Neuronal stem cell (in vitro differentiated cells): Measurements from ENCODE around the gene MAPKAPK3.

Experiments
- DNase-seq: peaks from one replicate; pipeline ENCODE4 v3.0.0-alpha.2; 2013; ENCODE audit warnings: low spot score
- H2AFZ ChIP-seq: one replicate; pipeline ENCODE4 v1.6.1; 2013; ENCODE audit warnings: mild to moderate bottlenecking, low read length, inconsistent platforms
- H2AK5ac ChIP-seq: 2 replicates; pipeline ENCODE4 v1.6.1; 2013; ENCODE audit warnings: low read depth, mild to moderate bottlenecking, inconsistent platforms, low read length, moderate library complexity, mixed read lengths
- H2BK120ac ChIP-seq: 2 replicates; pipeline ENCODE4 v1.6.1; 2013; ENCODE audit warnings: low read depth, mild to moderate bottlenecking, inconsistent platforms, low read length, moderate library complexity, mixed read lengths
- H2BK12ac ChIP-seq: one replicate; pipeline ENCODE4 v1.6.1; 2013; ENCODE audit warnings: low read length, inconsistent platforms
- H2BK15ac ChIP-seq: 2 replicates; pipeline ENCODE4 v1.6.1; 2013; ENCODE audit warnings: mild to moderate bottlenecking, low read length, inconsistent platforms, mixed read lengths
- H2BK5ac ChIP-seq: one replicate; pipeline ENCODE4 v1.6.1; 2013; ENCODE audit warnings: inconsistent platforms, mild to moderate bottlenecking, low read length, moderate library complexity
- H3K14ac ChIP-seq: one replicate; pipeline ENCODE4 v1.6.1; 2013; ENCODE audit warnings: low read length, inconsistent platforms
- H3K18ac ChIP-seq: 2 replicates; pipeline ENCODE4 v1.6.1; 2013; ENCODE audit warnings: low read length, inconsistent platforms
- H3K23ac ChIP-seq: 2 replicates; pipeline ENCODE4 v1.6.1; 2013; ENCODE audit warnings: low read depth, mild to moderate bottlenecking, mixed read lengths, low read length, inconsistent platforms; ENCODE audit not compliant: poor library complexity
- H3K27ac ChIP-seq: replicated peaks from 3 replicates; pipeline ENCODE4 v1.5.1; 2013; ENCODE audit warnings: low read length, inconsistent platforms
- H3K27me3 ChIP-seq, 3 experiments: 2 replicates each; pipeline ENCODE4 v1.6.1; 2013; ENCODE audit warnings: low read length in 3 of 3, mild to moderate bottlenecking in 2 of 3, inconsistent platforms in 1 of 3, low read depth in 1 of 3, mixed read lengths in 1 of 3, moderate library complexity in 1 of 3; ENCODE audit not compliant: control insufficient read depth in 3 of 3, insufficient read depth in 3 of 3
- H3K36me3 ChIP-seq, 2 donors: replicated peaks in 1 of 2; 2 replicates each; pipeline ENCODE4 v1.6.1; 2013; ENCODE audit warnings: low read length in 2 of 2; ENCODE audit not compliant: control insufficient read depth in 2 of 2, insufficient read depth in 2 of 2
- H3K4ac ChIP-seq: 2 replicates; pipeline ENCODE4 v1.6.1; 2013; ENCODE audit warnings: inconsistent platforms, mild to moderate bottlenecking, low read length, moderate library complexity
- H3K4me1 ChIP-seq, 2 donors: 1 replicate in 1 of 2; 2 replicates in 1 of 2; pipeline ENCODE4 v1.6.1; 2013; ENCODE audit warnings: low read length in 2 of 2, low read depth in 1 of 2; ENCODE audit not compliant: control insufficient read depth in 2 of 2, insufficient read depth in 1 of 2
- H3K4me2 ChIP-seq: one replicate; pipeline ENCODE4 v1.6.1; 2013; ENCODE audit warnings: mild to moderate bottlenecking, low read length, inconsistent platforms; ENCODE audit not compliant: insufficient read depth, poor library complexity, severe bottlenecking
- H3K4me3 ChIP-seq, 2 donors: 2 replicates each; pipeline ENCODE4 v1.5.1; 2013; ENCODE audit warnings: low read length in 2 of 2, mild to moderate bottlenecking in 2 of 2, inconsistent platforms in 1 of 2, moderate library complexity in 1 of 2
- H3K79me1 ChIP-seq: one replicate; pipeline ENCODE4 v1.6.1; 2013; ENCODE audit warnings: low read depth, mild to moderate bottlenecking, inconsistent platforms, low read length, moderate library complexity
- H3K9ac ChIP-seq: one replicate; pipeline ENCODE4 v1.6.1; 2013; ENCODE audit warnings: mild to moderate bottlenecking, low read depth, low read length, inconsistent platforms; ENCODE audit not compliant: poor library complexity
- H3K9me3 ChIP-seq, 2 donors: replicated peaks in 1 of 2; 2 replicates each; pipeline versions ENCODE3 to v1.6.1; 2013; ENCODE audit warnings: low read length in 2 of 2, mild to moderate bottlenecking in 2 of 2, inconsistent platforms in 1 of 2, low read depth in 1 of 2, mixed read lengths in 1 of 2, moderate library complexity in 1 of 2; ENCODE audit not compliant: control insufficient read depth in 2 of 2, insufficient read depth in 1 of 2
- H4K8ac ChIP-seq: one replicate; pipeline ENCODE4 v1.6.1; 2013; ENCODE audit warnings: low read depth, mild to moderate bottlenecking, inconsistent platforms, low read length, moderate library complexity
- H4K91ac ChIP-seq: one replicate; pipeline ENCODE4 v1.6.1; 2013; ENCODE audit warnings: low read length, low read depth, mild to moderate bottlenecking, inconsistent platforms; ENCODE audit not compliant: poor library complexity
- WGBS, 2 donors: extraction: QIAGEN DNeasy Blood & Tissue Kit; methylation state at CpG; one replicate each; pipeline ENCODE4 v1.1.7; 2013; ENCODE audit warnings: missing lambda C conversion rate in 2 of 2, mixed read lengths in 1 of 2; ENCODE audit not compliant: insufficient read length in 2 of 2, insufficient replicate concordance in 1 of 2; ENCODE audit errors: extremely low coverage in 2 of 2; 5-methylcytosine and 5-hydroxymethylcytosine counted together

The MAPKAPK3 gene

DNA sequence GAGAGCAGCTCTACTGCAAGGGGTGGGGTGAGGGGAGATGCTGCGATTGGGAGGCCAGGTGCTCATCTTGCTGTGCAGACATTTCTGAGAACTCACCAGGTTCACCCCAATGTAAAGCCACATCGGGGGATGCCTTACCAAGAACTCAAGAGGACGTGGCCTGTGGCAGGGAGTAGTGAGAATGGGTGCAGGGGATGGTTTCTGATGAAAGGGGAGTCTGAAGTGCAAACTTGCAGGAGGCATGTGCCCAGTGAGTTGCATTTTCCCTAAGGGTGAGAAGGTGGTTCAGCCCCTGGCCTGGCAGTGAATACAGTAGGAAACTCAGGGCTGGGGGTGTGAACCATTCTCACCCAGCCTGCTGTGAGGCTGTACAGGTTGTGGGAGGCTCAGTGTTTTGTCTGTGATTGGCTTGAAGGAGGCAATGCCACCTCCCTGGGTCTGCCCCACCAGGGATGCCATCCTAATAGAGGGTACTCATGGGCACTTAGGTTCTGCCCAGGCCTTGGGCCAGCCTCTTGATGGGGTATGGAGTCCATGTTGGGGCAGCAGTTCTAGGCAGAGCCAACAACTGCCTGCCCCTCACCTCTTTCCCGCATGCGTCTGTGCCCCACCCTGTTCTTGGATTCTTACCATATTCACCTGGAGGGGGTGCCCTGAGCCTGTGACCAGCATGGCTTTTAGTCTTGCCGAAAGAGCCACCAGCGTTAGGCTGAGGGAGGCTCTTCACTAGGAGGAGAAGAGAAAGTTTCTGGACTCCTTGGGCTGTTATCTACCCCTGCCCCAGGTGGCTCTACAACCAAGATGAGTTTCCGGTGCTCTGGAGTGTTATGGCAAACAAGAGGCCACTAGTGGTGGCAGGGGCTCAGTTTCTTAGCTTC, 43.1 kb upstream of the MAPKAPK3 start:
- Histone ChIP-seq H4K91ac (no peak overlapping the region), H3K14ac (no peak overlapping the region), H4K8ac (no peak overlapping the region), H2AK5ac (no peak overlapping the region), H3K4ac (no peak overlapping the region), H2BK5ac (no peak overlapping the region), H3K36me3 (peaks cover 4 to 36% of the 10 kb centered on the region in 2 donors), H3K27me3 (no peaks in the 10 kb centered on the region), H3K9ac (peak overlapping the region; percentile 38), H3K4me1 (peaks cover 0 to 5% of the 10 kb centered on the region in 2 donors), H2AFZ (no peak overlapping the region), H3K9me3 (no peaks in the 10 kb centered on the region), H3K79me1 (no peaks in the 10 kb centered on the region), H3K4me2 (no peak overlapping the region), H3K18ac (no peak overlapping the region), H3K27ac (no peak overlapping the region), H2BK12ac (no peak overlapping the region), H2BK15ac (no peak overlapping the region), H2BK120ac (no peak overlapping the region), H3K4me3 (no peak overlapping the region), H3K23ac (no peak overlapping the region)
- no peak for DNase-seq
- WGBS, 2 donors = no CpG with 5 or more reads among the region's 8 CpGs

DNA sequence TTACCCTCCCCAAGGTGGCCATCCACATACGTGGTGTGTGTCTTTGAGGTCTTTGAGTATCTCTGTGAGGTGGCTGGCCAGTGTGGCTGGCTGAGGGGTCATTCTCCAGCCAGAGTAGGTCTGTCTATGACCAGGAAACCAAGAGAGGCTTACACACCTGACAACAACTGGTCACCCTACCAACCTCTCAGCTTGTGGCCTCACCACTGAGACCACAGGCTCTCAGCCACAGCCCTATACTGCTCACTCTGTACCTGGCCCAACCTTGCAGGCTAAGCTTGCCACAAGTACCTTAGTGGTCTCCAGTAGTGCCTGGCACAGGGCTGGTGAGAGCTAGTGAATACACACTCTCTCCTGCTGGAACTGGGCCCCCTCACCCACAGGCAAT, 42.5 kb upstream of the MAPKAPK3 start:
- no peak for DNase-seq
- peak overlapping the region; percentile 55 for H2BK5ac ChIP-seq
- WGBS, 2 donors = no CpG with 5 or more reads among the region's 1 CpG

DNA sequence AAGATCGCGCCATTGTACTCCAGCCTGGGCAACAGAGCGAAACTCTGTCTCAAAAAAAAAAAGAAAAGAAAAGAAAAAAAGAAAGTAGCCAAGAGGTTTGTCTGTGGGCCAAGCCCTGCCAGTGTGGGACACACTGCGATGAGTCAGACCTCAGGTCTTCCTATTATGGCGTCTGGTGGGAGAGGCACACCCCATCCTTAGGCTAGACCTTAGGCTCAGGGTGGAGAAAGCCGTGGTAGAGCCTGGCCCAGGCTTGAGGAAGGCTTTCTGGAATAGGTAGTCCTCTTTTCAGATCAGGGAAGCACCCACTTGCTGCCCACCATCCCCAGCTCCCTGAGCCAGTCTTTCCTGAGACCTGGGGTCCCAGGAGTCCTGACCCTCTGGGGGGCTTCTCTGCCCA, 41.6 kb upstream of the MAPKAPK3 start:
- no peak overlapping the region for H3K23ac ChIP-seq
- H3K79me1 ChIP-seq = no peaks in the 10 kb centered on the region
- H3K18ac ChIP-seq = no peak overlapping the region
- no CpG with 5 or more reads among the region's 6 CpGs for WGBS, 2 donors
- H3K36me3 ChIP-seq = peaks cover 4 to 44% of the 10 kb centered on the region in 2 donors
- H3K4me2 ChIP-seq = no peak overlapping the region
- no peak overlapping the region for H2BK15ac ChIP-seq
- no peak overlapping the region for H2AFZ ChIP-seq
- H4K8ac ChIP-seq = no peak overlapping the region
- H3K27me3 ChIP-seq = no peaks in the 10 kb centered on the region
- H2BK12ac ChIP-seq = no peak overlapping the region
- H4K91ac ChIP-seq = no peak overlapping the region
- DNase-seq = no peak
- no peak overlapping the region for H3K4ac ChIP-seq
- no peak overlapping the region for H2AK5ac ChIP-seq
- H3K9me3 ChIP-seq = no peaks in the 10 kb centered on the region
- H2BK120ac ChIP-seq = no peak overlapping the region
- peaks cover 0 to under 1% of the 10 kb centered on the region in 2 donors for H3K4me1 ChIP-seq
- H3K9ac ChIP-seq = peak overlapping the region; percentile 27
- no peak overlapping the region for H3K27ac ChIP-seq
- no peak overlapping the region for H3K4me3 ChIP-seq
- no peak overlapping the region for H3K14ac ChIP-seq
- H2BK5ac ChIP-seq = no peak overlapping the region

More for the DNA sequence above, 42.5 kb upstream of the MAPKAPK3 start:
- H2BK15ac ChIP-seq = no peak overlapping the region
- no peak overlapping the region for H3K18ac ChIP-seq
- H2BK120ac ChIP-seq = no peak overlapping the region
- H3K9me3 ChIP-seq = no peaks in the 10 kb centered on the region
- peaks cover 4 to 36% of the 10 kb centered on the region in 2 donors for H3K36me3 ChIP-seq
- H3K4me3 ChIP-seq = no peak overlapping the region
- peak overlapping the region; percentile 38 for H3K9ac ChIP-seq
- H3K4me1 ChIP-seq = peaks cover 0 to 5% of the 10 kb centered on the region in 2 donors
- H3K79me1 ChIP-seq = no peaks in the 10 kb centered on the region
- no peak overlapping the region for H4K8ac ChIP-seq
- no peak overlapping the region for H2AK5ac ChIP-seq
- H4K91ac ChIP-seq = no peak overlapping the region
- no peaks in the 10 kb centered on the region for H3K27me3 ChIP-seq
- no peak overlapping the region for H3K23ac ChIP-seq
- no peak overlapping the region for H2AFZ ChIP-seq
- H3K27ac ChIP-seq = no peak overlapping the region
- no peak overlapping the region for H3K14ac ChIP-seq
- H2BK12ac ChIP-seq = no peak overlapping the region
- no peak overlapping the region for H3K4ac ChIP-seq
- H3K4me2 ChIP-seq = no peak overlapping the region

DNA sequence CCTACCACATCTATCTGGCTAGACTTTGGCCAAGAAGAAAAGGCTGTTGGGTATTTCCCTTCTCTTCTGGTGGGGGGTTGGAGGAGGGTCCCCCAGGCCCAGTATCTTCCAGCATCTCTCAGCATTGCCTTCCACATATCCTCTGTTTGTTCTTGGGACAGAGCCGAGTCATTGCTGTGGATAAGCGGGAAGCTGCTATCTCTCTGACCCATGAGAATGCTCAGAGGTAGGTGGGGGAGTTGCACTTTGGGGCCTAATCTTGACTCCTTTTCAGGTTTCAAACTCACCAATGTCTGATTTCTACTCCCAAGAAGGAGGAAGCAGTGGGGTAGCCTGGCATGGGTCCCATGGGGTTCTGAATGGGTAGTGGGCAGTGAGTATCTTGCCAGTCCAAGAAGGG, 39.6 kb upstream of the MAPKAPK3 start:
- Histone ChIP-seq H3K9ac (no peak overlapping the region), H3K4me1 (no peaks in the 10 kb centered on the region), H3K14ac (no peak overlapping the region), H2AFZ (no peak overlapping the region), H3K79me1 (no peaks in the 10 kb centered on the region), H3K36me3 (peaks cover 4 to 52% of the 10 kb centered on the region in 2 donors), H3K4me2 (no peak overlapping the region), H3K23ac (no peak overlapping the region), H3K4me3 (no peak overlapping the region), H3K4ac (no peak overlapping the region), H3K27me3 (no peaks in the 10 kb centered on the region), H4K8ac (no peak overlapping the region), H2BK12ac (no peak overlapping the region), H2BK120ac (no peak overlapping the region), H3K9me3 (no peaks in the 10 kb centered on the region), H3K18ac (no peak overlapping the region), H2BK5ac (no peak overlapping the region), H2AK5ac (no peak overlapping the region), H2BK15ac (no peak overlapping the region), H3K27ac (no peak overlapping the region), H4K91ac (no peak overlapping the region)
- DNase-seq = no peak
- no CpG with 5 or more reads among the region's 2 CpGs for WGBS, 2 donors
